B cell (primary cell): ENCODE results near the gene ERICH2. TPM values are rescaled to one million over a fixed set of nuclear protein-coding genes. Genes with fewer than 3 reads are reported as not detected.
"Not testable (repeated sequence)": the region's sequence is repeated elsewhere in the genome, so short reads cannot be mapped to it uniquely, and the experiment has no call there.

Experiments
- ATAC-seq: fragments of 200-7000 bp; cut with Tn5 transposase; one replicate; pipeline ENCODE4 v1.10.0; 2021; ENCODE audit warnings: low read depth, mild to moderate bottlenecking, moderate number of reproducible peaks, moderate library complexity
- CTCF ChIA-PET: fragments of 350-600 bp; sonication (Branson Sonifier 250); formaldehyde crosslinking; loops from one replicate; lab custom pipeline; 2021; ENCODE audit warnings: antibody characterized with exemption, inconsistent platforms; lab: Charles Lee
- POLR2A ChIA-PET: fragments of 350-600 bp; sonication (Branson Sonifier 250); formaldehyde crosslinking; loops from one replicate; lab custom pipeline; 2021; ENCODE audit warnings: antibody characterized with exemption; lab: Charles Lee
- DNase-seq: peaks from one replicate; pipeline ENCODE4 v3.0.0; 2013
- H2AFZ ChIP-seq: 2 replicates; pipeline ENCODE4 v1.6.1; 2012; ENCODE audit warnings: mild to moderate bottlenecking, low read depth, low read length; ENCODE audit not compliant: insufficient read depth, poor library complexity, severe bottlenecking
- H3K27ac ChIP-seq, 2 donors: 1 replicate in 1 of 2; 2 replicates in 1 of 2; pipeline ENCODE4 v1.5.1; 2012 to 2013; ENCODE audit warnings: low read length in 2 of 2, mild to moderate bottlenecking in 2 of 2, moderate library complexity in 1 of 2
- H3K27me3 ChIP-seq, 4 experiments: fragments of 200-600 bp in 1 of 4; sonication (generic) in 1 of 4; replicated peaks in 1 of 4; 1 replicate in 2 of 4; 2 replicates in 2 of 4; pipeline versions ENCODE4 v1.6.1 to v1.7.0; 2013 to 2016; ENCODE audit warnings: low read length in 3 of 4, mild to moderate bottlenecking in 2 of 4, mixed read lengths in 1 of 4, moderate library complexity in 1 of 4; ENCODE audit not compliant: insufficient read depth in 4 of 4, control insufficient read depth in 3 of 4; ENCODE audit errors: control extremely low read depth in 1 of 4
- H3K36me3 ChIP-seq, 2 experiments: replicated peaks in 1 of 2; 1 replicate in 1 of 2; 2 replicates in 1 of 2; pipeline versions ENCODE4 v1.6.1 to v1.7.1; 2013; ENCODE audit warnings: low read length in 1 of 2; ENCODE audit not compliant: insufficient read depth in 2 of 2, control insufficient read depth in 1 of 2; ENCODE audit errors: control extremely low read depth in 1 of 2, extremely low read depth in 1 of 2
- H3K4me1 ChIP-seq, 2 donors: fragments of 200-600 bp in 1 of 2; sonication (generic) in 1 of 2; 1 replicate in 1 of 2; 2 replicates in 1 of 2; pipeline versions ENCODE4 v1.5.1 to v1.6.1; 2013 to 2017; ENCODE audit warnings: low read length in 2 of 2; ENCODE audit not compliant: control insufficient read depth in 2 of 2, insufficient read depth in 2 of 2
- H3K4me2 ChIP-seq: replicated peaks from 2 replicates; pipeline ENCODE3; 2012; ENCODE audit warnings: mild to moderate bottlenecking, low read depth, low read length; ENCODE audit not compliant: poor library complexity, severe bottlenecking
- H3K4me3 ChIP-seq, 5 experiments: fragments of 200-600 bp in 1 of 5; sonication (generic) in 1 of 5; 1 replicate in 3 of 5; 2 replicates in 2 of 5; pipeline versions ENCODE4 v1.5.1 to v1.7.0; 2011 to 2016; ENCODE audit warnings: low read length in 4 of 5, mild to moderate bottlenecking in 4 of 5, low read depth in 2 of 5, control low read depth in 1 of 5, moderate library complexity in 1 of 5; ENCODE audit not compliant: insufficient read depth in 1 of 5; ENCODE audit errors: control extremely low read depth in 1 of 5, extremely low read depth in 1 of 5
- H3K79me2 ChIP-seq: fragments of 200-600 bp; sonication (generic); one replicate; pipeline ENCODE4 v1.6.0; 2016; ENCODE audit warnings: low read length; ENCODE audit not compliant: control insufficient read depth, insufficient read depth
- H3K9ac ChIP-seq: fragments of 200-600 bp; sonication (generic); 2 replicates; pipeline ENCODE4 v1.6.1; 2017; ENCODE audit warnings: mild to moderate bottlenecking, low read length, moderate library complexity
- H3K9me3 ChIP-seq, 3 donors: one replicate each; pipeline versions ENCODE4 v1.6.1 to v1.7.1; 2013; ENCODE audit warnings: low read length in 2 of 3; ENCODE audit not compliant: control insufficient read depth in 2 of 3, insufficient read depth in 1 of 3; ENCODE audit errors: control extremely low read depth in 1 of 3
- H4K20me1 ChIP-seq: 2 replicates; pipeline ENCODE4 v1.6.0; 2012; ENCODE audit warnings: mild to moderate bottlenecking, low read length; ENCODE audit not compliant: insufficient read depth, control insufficient read depth, poor library complexity, severe bottlenecking
- H3K27ac Mint-ChIP-seq: one replicate; pipeline ENCODE4 v1.8.0; 2021; ENCODE audit warnings: mixed read lengths
- H3K27me3 Mint-ChIP-seq: one replicate; pipeline ENCODE4 v1.8.0; 2021; ENCODE audit warnings: mixed read lengths
- H3K4me1 Mint-ChIP-seq: one replicate; pipeline ENCODE4 v1.8.0; 2021; ENCODE audit warnings: mixed read lengths
- H3K4me3 Mint-ChIP-seq: one replicate; pipeline ENCODE4 v1.8.0; 2021; ENCODE audit warnings: mixed read lengths
- H3K9me3 Mint-ChIP-seq: one replicate; pipeline ENCODE4 v1.8.0; 2022; ENCODE audit warnings: mixed read lengths; ENCODE audit not compliant: insufficient read depth
- EZH2 ChIP-seq: IDR thresholded peaks from 2 replicates; pipeline ENCODE4 v1.6.1; 2012; ENCODE audit warnings: borderline replicate concordance, low read depth, mild to moderate bottlenecking, moderate library complexity, low read length; ENCODE audit not compliant: insufficient read depth, poor library complexity, severe bottlenecking
- WGBS: methylation state at CpG from one replicate; pipeline ENCODE4 v1.1.5; 2013; ENCODE audit warnings: missing lambda C conversion rate; ENCODE audit not compliant: insufficient coverage; 5-methylcytosine and 5-hydroxymethylcytosine counted together
- intact Hi-C: fragments of 100-400 bp; cut with micrococcal nuclease; formaldehyde crosslinking; loops from one replicate; pipeline ENCODE4 v1.10.0; 2022
- polyA plus RNA-seq: library from polyadenylated mRNA; depleted of rRNA; stranded (reverse); fragments of >200 nt; gene quantifications from 2 replicates; pipeline ENCODE4 v1.2.3, GENCODE V29; 2012
- total RNA-seq, 2 donors: library from RNA; stranded (reverse); fragments of 120-200 nt in 1 of 2; gene quantifications; 1 replicate in 1 of 2; 2 replicates in 1 of 2; pipeline versions ENCODE4 v1.2.3 to v1.2.4, GENCODE V29; 2013 to 2022
- TF ChIP-seq, protein P1 (sequence below): fragments of 200-600 bp; IDR thresholded peaks from one replicate; pipeline ENCODE4 v1.8.0; 2022; ENCODE audit warnings: antibody characterized with exemption, mild to moderate bottlenecking

Gene ERICH2
- total and polyA plus RNA-seq, 2 donors (not counting 1 experiment from before 2014, with no cell fraction given), result not detected

- no CpG with 5 or more reads among the region's 1 CpG for WGBS
- Mint-ChIP-seq H3K27me3 (peaks cover 22% of the 10 kb centered on the region), H3K9me3 (peaks cover 7% of the 10 kb centered on the region), H3K27ac (no peak overlapping the region), H3K4me1 (no peaks in the 10 kb centered on the region), H3K4me3 (no peak overlapping the region)
- Histone ChIP-seq H3K4me1 (no peaks in the 10 kb centered on the region), H3K79me2 (no peaks in the 10 kb centered on the region), H3K36me3 (no peaks in the 10 kb centered on the region), H3K4me3 (no peak overlapping the region), H3K4me2 (no peak overlapping the region), H2AFZ (no peak overlapping the region), H4K20me1 (no peaks in the 10 kb centered on the region), H3K27ac (no peak overlapping the region), H3K9me3 (peaks cover 0 to 6% (median 0%) of the 10 kb centered on the region in 3 donors), H3K9ac (no peak overlapping the region), H3K27me3 (peaks cover 0 to 11% (median 3%) of the 10 kb centered on the region in 4 experiments)
- ATAC-seq, result no peak
- ChIA-PET CTCF (no interaction called here), POLR2A (no interaction called here)
- intact Hi-C loops, result no loop called here
- TF ChIP-seq, protein P1, sequence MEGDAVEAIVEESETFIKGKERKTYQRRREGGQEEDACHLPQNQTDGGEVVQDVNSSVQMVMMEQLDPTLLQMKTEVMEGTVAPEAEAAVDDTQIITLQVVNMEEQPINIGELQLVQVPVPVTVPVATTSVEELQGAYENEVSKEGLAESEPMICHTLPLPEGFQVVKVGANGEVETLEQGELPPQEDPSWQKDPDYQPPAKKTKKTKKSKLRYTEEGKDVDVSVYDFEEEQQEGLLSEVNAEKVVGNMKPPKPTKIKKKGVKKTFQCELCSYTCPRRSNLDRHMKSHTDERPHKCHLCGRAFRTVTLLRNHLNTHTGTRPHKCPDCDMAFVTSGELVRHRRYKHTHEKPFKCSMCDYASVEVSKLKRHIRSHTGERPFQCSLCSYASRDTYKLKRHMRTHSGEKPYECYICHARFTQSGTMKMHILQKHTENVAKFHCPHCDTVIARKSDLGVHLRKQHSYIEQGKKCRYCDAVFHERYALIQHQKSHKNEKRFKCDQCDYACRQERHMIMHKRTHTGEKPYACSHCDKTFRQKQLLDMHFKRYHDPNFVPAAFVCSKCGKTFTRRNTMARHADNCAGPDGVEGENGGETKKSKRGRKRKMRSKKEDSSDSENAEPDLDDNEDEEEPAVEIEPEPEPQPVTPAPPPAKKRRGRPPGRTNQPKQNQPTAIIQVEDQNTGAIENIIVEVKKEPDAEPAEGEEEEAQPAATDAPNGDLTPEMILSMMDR, result no peak
- TF ChIP-seq EZH2, result no peak
- no peak for DNase-seq
These were observed 36.2 kb upstream of the ERICH2 start for GRCh38 chr2:170733798-170734600.

DNA sequence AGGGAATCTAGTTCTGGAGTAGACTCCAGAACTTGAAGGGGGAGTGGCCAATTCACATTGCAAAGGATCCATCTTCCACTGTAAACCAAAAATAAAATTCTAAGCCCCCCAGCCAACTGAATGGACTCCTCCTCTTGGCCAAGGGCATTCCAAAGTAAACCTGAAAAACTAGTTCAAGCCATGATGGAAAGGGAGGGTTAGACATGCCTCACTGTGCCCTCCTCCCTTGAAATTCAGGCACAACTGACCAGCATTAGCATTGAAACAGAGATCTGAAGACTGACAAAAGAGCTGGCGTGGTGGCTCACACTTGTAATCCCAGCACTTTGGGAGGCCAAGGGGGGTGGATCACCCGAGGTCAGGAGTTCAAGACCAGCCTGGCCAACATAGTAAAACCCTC lies 35.6 kb upstream of the ERICH2 start:
- DNase-seq, intact Hi-C loops, ATAC-seq, POLR2A ChIA-PET, H3K9me3 Mint-ChIP-seq, H3K27me3 ChIP-seq, H3K9me3 ChIP-seq, H3K36me3 ChIP-seq, H2AFZ ChIP-seq, H3K4me3 ChIP-seq, H3K4me1 ChIP-seq, H3K4me2 ChIP-seq, H4K20me1 ChIP-seq, H3K27ac ChIP-seq, H3K27ac Mint-ChIP-seq, H3K9ac ChIP-seq, CTCF ChIA-PET, H3K4me1 Mint-ChIP-seq, H3K79me2 ChIP-seq, H3K4me3 Mint-ChIP-seq: not testable (repeated sequence)
- peaks cover 26% of the 10 kb centered on the region for H3K27me3 Mint-ChIP-seq
- WGBS, result 100% methylated on average over 1 of the region's 2 CpGs
